GM23338 (cell line): ENCODE measurements around the gene ZC3H8. TPM values are rescaled to one million over a fixed set of nuclear protein-coding genes. Genes with fewer than 3 reads are reported as not detected.

ENCODE experiments used
- ATAC-seq: fragments of 200-7000 bp; cut with Tn5 transposase; 3 replicates; pipeline ENCODE4 v1.9.1; 2020
- DNase-seq: peaks from one replicate; pipeline ENCODE4 v3.0.0-alpha.2; 2015; ENCODE audit warnings: low spot score
- H2AFZ ChIP-seq: fragments of 200-600 bp; sonication (generic); 2 replicates; pipeline ENCODE4 v1.8.0; 2016; ENCODE audit warnings: antibody characterized with exemption, mild to moderate bottlenecking, moderate library complexity
- H3F3A ChIP-seq: fragments of 200-600 bp; sonication (generic); replicated peaks from 2 replicates; pipeline ENCODE4 v1.8.0; 2017; ENCODE audit warnings: antibody characterized with exemption, mixed run types, low read depth
- H3K27ac ChIP-seq: fragments of 200-600 bp; sonication (generic); 2 replicates; pipeline ENCODE4 v1.6.1; 2016; ENCODE audit warnings: low read depth
- H3K27me3 ChIP-seq: fragments of 200-600 bp; sonication (generic); 2 replicates; pipeline ENCODE4 v1.8.0; 2016; ENCODE audit warnings: mild to moderate bottlenecking, mixed run types, moderate library complexity; ENCODE audit not compliant: insufficient read depth
- H3K36me3 ChIP-seq: fragments of 200-600 bp; sonication (generic); 2 replicates; pipeline ENCODE4 v1.8.0; 2016; ENCODE audit warnings: mild to moderate bottlenecking; ENCODE audit not compliant: insufficient read depth
- H3K4me1 ChIP-seq: fragments of 200-600 bp; sonication (generic); 2 replicates; pipeline ENCODE4 v1.8.0; 2016; ENCODE audit warnings: mild to moderate bottlenecking, moderate library complexity; ENCODE audit not compliant: insufficient read depth
- H3K4me2 ChIP-seq: fragments of 200-600 bp; sonication (generic); 2 replicates; pipeline ENCODE4 v1.7.1; 2017; ENCODE audit warnings: mixed run types
- H3K4me3 ChIP-seq: fragments of 200-600 bp; sonication (generic); 2 replicates; pipeline ENCODE4 v1.6.1; 2016; ENCODE audit warnings: mixed run types
- H3K79me2 ChIP-seq: fragments of 200-600 bp; sonication (generic); replicated peaks from 2 replicates; pipeline ENCODE4 v1.8.0; 2017; ENCODE audit warnings: mild to moderate bottlenecking; ENCODE audit not compliant: insufficient read depth
- H3K9me2 ChIP-seq: fragments of 200-600 bp; sonication (generic); 2 replicates; pipeline ENCODE4 v1.8.0; 2017; ENCODE audit not compliant: insufficient read depth
- H4K20me1 ChIP-seq: fragments of 200-600 bp; sonication (generic); replicated peaks from 2 replicates; pipeline ENCODE4 v1.8.0; 2017; ENCODE audit warnings: mild to moderate bottlenecking; ENCODE audit not compliant: insufficient read depth
- H3K27ac Mint-ChIP-seq: 2 replicates; pipeline ENCODE4 v1.8.0; 2020; ENCODE audit warnings: inconsistent platforms, mild to moderate bottlenecking, moderate library complexity, mixed read lengths
- H3K27me3 Mint-ChIP-seq: 3 replicates; pipeline ENCODE4 v1.8.0; 2022; ENCODE audit warnings: low read depth, mild to moderate bottlenecking, moderate library complexity, mixed read lengths, inconsistent platforms; ENCODE audit not compliant: insufficient read depth, poor library complexity
- H3K36me3 Mint-ChIP-seq: 3 replicates; pipeline ENCODE4 v1.8.0; 2021; ENCODE audit warnings: low read depth, mild to moderate bottlenecking, inconsistent platforms, moderate library complexity, mixed read lengths
- H3K4me1 Mint-ChIP-seq: 3 replicates; pipeline ENCODE4 v1.8.0; 2020; ENCODE audit warnings: mild to moderate bottlenecking, inconsistent platforms, mixed read lengths
- H3K4me3 Mint-ChIP-seq: 3 replicates; pipeline ENCODE4 v1.8.0; 2021; ENCODE audit warnings: moderate library complexity, mild to moderate bottlenecking, inconsistent platforms, mixed read lengths
- H3K9me3 Mint-ChIP-seq: 3 replicates; pipeline ENCODE4 v1.8.0; 2020; ENCODE audit warnings: moderate library complexity, mild to moderate bottlenecking, inconsistent platforms, mixed read lengths
- CREB1 ChIP-seq: fragments of 250-450 bp; sonication (Bioruptor Pico); IDR thresholded peaks from 2 replicates; pipeline ENCODE4 v1.5.0; 2020; ENCODE audit warnings: low read depth, mild to moderate bottlenecking, moderate library complexity
- CTCF ChIP-seq, 2 experiments: fragments of 200-600 bp in 1 of 2; sonication (generic) in 1 of 2; conservative IDR thresholded peaks; 2 replicates each; pipeline versions ENCODE4 v1.5.1 to v1.6.1; 2016 to 2017; ENCODE audit warnings: antibody characterized with exemption in 2 of 2, low read depth in 2 of 2, mild to moderate bottlenecking in 2 of 2, moderate library complexity in 1 of 2
- ETS1 ChIP-seq: IDR thresholded peaks from 2 replicates; pipeline ENCODE4 v1.6.1; 2016; ENCODE audit warnings: antibody characterized with exemption
- EZH2phosphoT487 ChIP-seq: fragments of 200-600 bp; sonication (generic); IDR thresholded peaks from one replicate; pipeline ENCODE4 v1.8.1; 2018; ENCODE audit warnings: antibody characterized with exemption; ENCODE audit not compliant: unreplicated experiment
- JUNB ChIP-seq: IDR thresholded peaks from one replicate; pipeline ENCODE4 v1.6.1; 2016; ENCODE audit warnings: antibody characterized with exemption; ENCODE audit not compliant: unreplicated experiment
- NANOG ChIP-seq: IDR thresholded peaks from 2 replicates; pipeline ENCODE4 v1.6.1; 2016; ENCODE audit warnings: antibody characterized with exemption, borderline replicate concordance
- REST ChIP-seq: IDR thresholded peaks from one replicate; pipeline ENCODE4 v1.6.1; 2018; ENCODE audit warnings: antibody characterized with exemption; ENCODE audit not compliant: unreplicated experiment
- STAT1 ChIP-seq: IDR thresholded peaks from one replicate; pipeline ENCODE4 v1.6.1; 2016; ENCODE audit warnings: antibody characterized with exemption; ENCODE audit not compliant: unreplicated experiment
- ZNF114 ChIP-seq: fragments of 250-450 bp; sonication (Bioruptor Pico); IDR thresholded peaks from 2 replicates; pipeline ENCODE4 v1.5.0; 2020; ENCODE audit warnings: mild to moderate bottlenecking, moderate library complexity
- ZNF331 ChIP-seq: fragments of 250-450 bp; sonication (Bioruptor Pico); IDR thresholded peaks from 2 replicates; pipeline ENCODE4 v1.5.0; 2020; ENCODE audit warnings: low read depth, mild to moderate bottlenecking, moderate library complexity
- polyA plus RNA-seq: library from polyadenylated mRNA; unstranded; fragments of >200 nt; fragmentation: Nextera tagmentation; extraction: Ambion mirVana; gene quantifications from 2 replicates; pipeline ENCODE4 v1.2.1, GENCODE V29; 2016
- total RNA-seq: library from RNA; depleted of rRNA; stranded (reverse); fragments of >200 nt; shearing (Covaris generic); gene quantifications from 2 replicates; pipeline ENCODE4 v1.2.3, GENCODE V29; 2014

Gene ZC3H8
- total and polyA plus RNA-seq, 2 experiments from 2014 or later = 13.3 to 42.8 TPM

GRCh38 chr2:112194482-112194881 is 60.4 kb downstream of the ZC3H8 start (continued):
- no peak for TF ChIP-seq CTCF (conservative IDR thresholded peaks at IDR 0.05; ENCODE audit: low read depth in 2 of 2)
- no peak for TF ChIP-seq CREB1 (CRISPR knock-in tag)

DNA sequence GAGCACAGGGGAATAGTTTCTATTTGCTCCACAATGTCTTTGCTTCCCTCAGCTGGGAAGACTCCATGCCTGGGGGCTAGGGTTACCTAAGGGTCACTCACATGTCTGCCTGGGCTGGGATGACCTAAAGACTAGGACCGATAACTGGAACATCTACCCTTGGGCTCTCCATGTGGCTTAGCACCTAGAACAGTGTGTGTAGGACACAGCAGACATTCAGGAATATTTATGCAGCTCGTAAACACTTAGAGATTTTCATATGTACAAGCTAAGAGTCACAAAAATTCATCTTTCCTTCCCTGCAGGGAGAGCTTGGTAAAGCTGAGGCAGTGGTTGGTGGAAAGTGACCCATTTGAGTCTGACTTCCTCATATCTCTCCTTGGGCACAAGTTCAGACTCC is 60.8 kb downstream of the ZC3H8 start:
- Histone ChIP-seq H3K9me2 (no peaks in the 10 kb centered on the region), H3K36me3 (no peaks in the 10 kb centered on the region), H3K4me2 (no peak overlapping the region), H3F3A (no peaks in the 10 kb centered on the region), H4K20me1 (no peaks in the 10 kb centered on the region), H3K27ac (no peak overlapping the region), H3K27me3 (no peaks in the 10 kb centered on the region), H3K4me3 (no peak overlapping the region), H3K79me2 (no peaks in the 10 kb centered on the region), H3K4me1 (no peaks in the 10 kb centered on the region), H2AFZ (peak overlapping the region; percentile 59; the same call in 1 of the 2 replicates)
- DNase-seq (no peak), ATAC-seq (no peak)
- H3K4me3 Mint-ChIP-seq = no peak overlapping the region
- H3K27me3 Mint-ChIP-seq = peaks cover 2% of the 10 kb centered on the region
- peaks cover 3% of the 10 kb centered on the region; the same call in 2 of the 3 replicates for H3K4me1 Mint-ChIP-seq
- H3K9me3 Mint-ChIP-seq = no peaks in the 10 kb centered on the region
- TF ChIP-seq ETS1 (no peak), STAT1 (no peak), CREB1 (CRISPR knock-in tag) (no peak), NANOG (no peak), REST (no peak), JUNB (no peak), ZNF114 (CRISPR knock-in tag) (no peak), ZNF331 (CRISPR knock-in tag) (no peak), EZH2phosphoT487 (no peak)
- H3K36me3 Mint-ChIP-seq = no peaks in the 10 kb centered on the region
- H3K27ac Mint-ChIP-seq = no peak overlapping the region
